Measurements from ENCODE around the gene SUFU.

The SUFU gene

DNA sequence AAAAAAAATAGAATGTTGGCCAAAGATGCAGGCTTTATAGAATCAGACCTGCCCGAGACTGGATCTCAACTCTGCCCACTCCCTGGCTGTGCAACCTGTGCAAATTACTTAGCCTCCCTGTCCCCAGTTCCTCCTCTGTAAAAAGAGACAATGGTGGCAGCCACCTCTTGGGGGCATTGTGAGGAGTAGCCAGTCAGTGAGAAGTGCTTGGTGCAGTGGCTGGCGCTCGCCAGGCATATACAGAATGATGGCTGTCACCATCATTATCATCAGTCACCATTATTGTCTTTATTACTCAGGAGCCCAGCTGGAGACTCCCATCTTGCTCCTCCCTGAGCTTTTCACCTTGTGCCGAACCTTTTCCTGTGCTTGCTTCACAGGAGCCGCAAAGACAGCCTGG, 111.1 kb downstream of the SUFU start:
- Mint-ChIP-seq H3K27me3 (no peaks in the 10 kb centered on the region), H3K4me1 (no peaks in the 10 kb centered on the region), H3K9me3 (no peaks in the 10 kb centered on the region), H3K36me3 (ENCODE audit: insufficient read depth) (peaks cover 10% of the 10 kb centered on the region), H3K27ac (ENCODE audit: low read depth) (no peak overlapping the region), H3K4me3 (no peak overlapping the region)
- no peak for DNase-seq (ENCODE audit: low spot score in 2 of 2)
- no peak for ATAC-seq (replicated peaks; ENCODE audit: extremely low read depth, poor library complexity, severe bottlenecking)

- Mint-ChIP-seq H3K27me3 (no peaks in the 10 kb centered on the region), H3K4me1 (no peaks in the 10 kb centered on the region), H3K9me3 (no peaks in the 10 kb centered on the region), H3K4me3 (no peak overlapping the region), H3K27ac (ENCODE audit: low read depth) (no peak overlapping the region), H3K36me3 (ENCODE audit: insufficient read depth) (peaks cover 10% of the 10 kb centered on the region)
- DNase-seq (ENCODE audit: low spot score in 2 of 2) (no peak), ATAC-seq (replicated peaks; ENCODE audit: extremely low read depth, poor library complexity, severe bottlenecking) (no peak)
These were observed 111.6 kb downstream of the SUFU start for GRCh38 chr10:102615361-102615760.

- ATAC-seq (replicated peaks; ENCODE audit: extremely low read depth, poor library complexity, severe bottlenecking) (no peak), DNase-seq (ENCODE audit: low spot score in 2 of 2) (no peak)
These were observed 112.4 kb downstream of the SUFU start for GRCh38 chr10:102616066-102616770.

GRCh38 chr10:102617041-102617440, 113.3 kb downstream of the SUFU start:
- Mint-ChIP-seq H3K27me3 (no peaks in the 10 kb centered on the region), H3K4me3 (no peak overlapping the region), H3K9me3 (no peaks in the 10 kb centered on the region), H3K36me3 (ENCODE audit: insufficient read depth) (peaks cover 13% of the 10 kb centered on the region), H3K4me1 (no peaks in the 10 kb centered on the region), H3K27ac (ENCODE audit: low read depth) (no peak overlapping the region)
- DNase-seq (ENCODE audit: low spot score in 2 of 2) (no peak), ATAC-seq (replicated peaks; ENCODE audit: extremely low read depth, poor library complexity, severe bottlenecking) (no peak)

More at GRCh38 chr10:102616066-102616770, 112.4 kb downstream of the SUFU start:
- no peak overlapping the region for H3K4me3 Mint-ChIP-seq
- no peak overlapping the region for H3K27ac Mint-ChIP-seq (ENCODE audit: low read depth)
- H3K36me3 Mint-ChIP-seq (ENCODE audit: insufficient read depth) = peaks cover 13% of the 10 kb centered on the region
- no peaks in the 10 kb centered on the region for H3K9me3 Mint-ChIP-seq
- H3K27me3 Mint-ChIP-seq = no peaks in the 10 kb centered on the region
- no peaks in the 10 kb centered on the region for H3K4me1 Mint-ChIP-seq

GRCh38 chr10:102617816-102618215, 114.0 kb downstream of the SUFU start:
- Mint-ChIP-seq H3K9me3 (no peaks in the 10 kb centered on the region), H3K27me3 (no peaks in the 10 kb centered on the region), H3K27ac (ENCODE audit: low read depth) (no peak overlapping the region), H3K36me3 (ENCODE audit: insufficient read depth) (peaks cover 13% of the 10 kb centered on the region), H3K4me1 (no peaks in the 10 kb centered on the region), H3K4me3 (no peak overlapping the region)
- no peak for ATAC-seq (replicated peaks; ENCODE audit: extremely low read depth, poor library complexity, severe bottlenecking)
- no peak for DNase-seq (ENCODE audit: low spot score in 2 of 2)

GRCh38 chr10:102619281-102619981, 115.7 kb downstream of the SUFU start:
- H3K27ac Mint-ChIP-seq (ENCODE audit: low read depth) = no peak overlapping the region
- H3K9me3 Mint-ChIP-seq = no peaks in the 10 kb centered on the region
- no peak for ATAC-seq (replicated peaks; ENCODE audit: extremely low read depth, poor library complexity, severe bottlenecking)
- no peaks in the 10 kb centered on the region for H3K4me1 Mint-ChIP-seq
- DNase-seq (ENCODE audit: low spot score in 2 of 2) = no peak
- H3K4me3 Mint-ChIP-seq = no peak overlapping the region
- no peaks in the 10 kb centered on the region for H3K27me3 Mint-ChIP-seq
- H3K36me3 Mint-ChIP-seq (ENCODE audit: insufficient read depth) = peaks cover 10% of the 10 kb centered on the region

DNA sequence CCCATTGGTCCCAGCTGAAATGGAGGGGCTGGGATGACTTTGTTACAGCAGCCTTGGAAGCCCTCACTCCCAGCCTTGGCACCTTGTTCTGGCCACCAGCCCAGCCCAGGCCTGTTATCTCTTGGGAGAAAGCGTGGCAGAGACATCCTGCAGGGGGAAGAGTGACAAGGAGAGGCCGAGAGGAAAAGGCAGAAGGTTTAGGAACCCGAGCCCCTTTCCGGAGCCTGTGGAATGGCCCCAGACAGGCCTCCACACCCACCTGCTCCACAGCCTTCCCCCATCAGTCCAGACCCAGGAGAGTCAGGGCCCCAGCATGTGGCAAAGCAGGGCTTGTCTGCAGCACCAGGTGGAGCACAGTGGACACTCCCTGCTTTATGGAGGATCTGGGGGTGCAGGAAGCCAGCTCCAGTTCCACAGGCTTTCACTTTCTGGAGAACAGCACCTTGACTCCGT, 116.4 kb downstream of the SUFU start:
- Mint-ChIP-seq H3K9me3 (no peaks in the 10 kb centered on the region), H3K4me1 (no peaks in the 10 kb centered on the region), H3K27ac (ENCODE audit: low read depth) (no peak overlapping the region), H3K36me3 (ENCODE audit: insufficient read depth) (peaks cover 8% of the 10 kb centered on the region), H3K4me3 (no peak overlapping the region), H3K27me3 (no peaks in the 10 kb centered on the region)
- DNase-seq (ENCODE audit: low spot score in 2 of 2) (no peak), ATAC-seq (replicated peaks; ENCODE audit: extremely low read depth, poor library complexity, severe bottlenecking) (no peak)

GRCh38 chr10:102620591-102621442, 117.0 kb downstream of the SUFU start:
- no peak overlapping the region for H3K27ac Mint-ChIP-seq (ENCODE audit: low read depth)

DNA sequence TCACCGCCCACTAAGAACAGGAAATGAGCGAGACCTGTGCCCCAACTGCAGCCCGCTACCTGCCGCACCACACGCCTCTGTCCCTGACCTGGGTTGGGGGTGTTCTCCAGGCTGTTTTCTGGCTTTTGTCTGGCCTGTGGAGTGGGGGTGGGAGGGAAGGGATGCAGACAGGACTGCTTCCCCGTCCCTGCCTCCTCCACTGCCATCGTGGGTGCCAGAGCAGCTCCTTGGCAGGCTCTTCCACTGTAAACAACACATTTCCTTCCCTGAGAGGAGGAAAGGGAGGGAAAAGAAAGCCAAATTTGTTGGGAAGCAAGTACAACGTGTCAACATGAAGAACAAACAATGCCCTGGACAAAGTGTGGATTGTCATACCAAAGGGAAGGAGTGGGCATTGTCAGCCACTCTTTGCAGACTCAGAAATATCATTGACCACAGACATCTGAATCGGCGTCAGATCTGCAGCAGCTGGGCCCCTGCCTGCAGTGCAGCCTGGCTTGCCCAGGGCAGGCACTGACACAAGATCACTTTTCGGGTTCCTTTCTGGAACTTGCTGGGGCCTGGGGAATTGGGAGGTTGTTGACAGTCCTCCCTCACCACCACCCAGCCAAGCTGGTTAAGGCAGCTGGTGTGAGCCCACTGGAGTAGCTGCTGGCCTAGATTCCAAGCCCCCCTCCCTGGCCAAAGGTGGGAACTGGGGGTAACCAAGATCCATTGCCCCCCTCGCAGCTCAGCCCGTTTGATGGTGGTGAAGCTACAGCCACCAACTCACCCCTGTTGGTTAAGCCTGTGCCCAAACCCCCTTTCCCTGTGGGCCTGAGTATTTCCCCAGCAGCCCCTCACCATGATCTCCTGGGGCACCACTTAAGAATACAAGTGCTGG, 117.9 kb downstream of the SUFU start:
- H3K4me1 Mint-ChIP-seq = no peaks in the 10 kb centered on the region
- H3K36me3 Mint-ChIP-seq (ENCODE audit: insufficient read depth) = peaks cover 7% of the 10 kb centered on the region
- H3K9me3 Mint-ChIP-seq = no peaks in the 10 kb centered on the region
- DNase-seq (ENCODE audit: low spot score in 2 of 2) (no peak), ATAC-seq (replicated peaks; ENCODE audit: extremely low read depth, poor library complexity, severe bottlenecking) (no peak)
- no peak overlapping the region for H3K4me3 Mint-ChIP-seq
- H3K27me3 Mint-ChIP-seq = no peaks in the 10 kb centered on the region
- H3K27ac Mint-ChIP-seq (ENCODE audit: low read depth) = no peak overlapping the region

More at GRCh38 chr10:102620591-102621442, 117.0 kb downstream of the SUFU start:
- no peaks in the 10 kb centered on the region for H3K27me3 Mint-ChIP-seq
- no peaks in the 10 kb centered on the region for H3K9me3 Mint-ChIP-seq
- ATAC-seq (replicated peaks; ENCODE audit: extremely low read depth, poor library complexity, severe bottlenecking) = no peak
- H3K36me3 Mint-ChIP-seq (ENCODE audit: insufficient read depth) = peaks cover 7% of the 10 kb centered on the region
- no peak for DNase-seq (ENCODE audit: low spot score in 2 of 2)
- H3K4me1 Mint-ChIP-seq = no peaks in the 10 kb centered on the region
- H3K4me3 Mint-ChIP-seq = no peak overlapping the region

DNA sequence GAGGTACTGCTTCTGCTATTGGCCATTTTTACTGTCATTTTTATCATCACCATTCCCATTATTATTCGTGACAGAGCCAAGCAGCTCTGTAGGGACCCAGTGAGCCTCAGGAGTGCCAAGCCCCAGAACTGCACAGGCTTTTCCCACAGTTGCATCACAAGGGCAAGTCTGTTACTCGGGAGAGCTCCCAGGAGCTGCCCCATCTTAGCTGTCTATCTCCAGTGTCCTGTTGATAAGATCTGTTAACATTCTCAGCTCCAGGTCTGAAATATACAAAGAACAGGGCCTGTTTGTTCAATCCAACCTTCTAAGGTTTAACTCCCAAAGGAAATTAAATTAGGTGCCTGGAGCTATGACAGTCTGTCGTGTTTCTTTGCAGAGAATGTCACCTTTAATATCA, 120.3 kb downstream of the SUFU start:
- H3K36me3 Mint-ChIP-seq (ENCODE audit: insufficient read depth) = peaks cover 4% of the 10 kb centered on the region
- no peak overlapping the region for H3K4me3 Mint-ChIP-seq
- no peaks in the 10 kb centered on the region for H3K27me3 Mint-ChIP-seq
- DNase-seq (ENCODE audit: low spot score in 2 of 2) (no peak), ATAC-seq (replicated peaks; ENCODE audit: extremely low read depth, poor library complexity, severe bottlenecking) (no peak)
- H3K4me1 Mint-ChIP-seq = no peaks in the 10 kb centered on the region
- H3K27ac Mint-ChIP-seq (ENCODE audit: low read depth) = no peak overlapping the region
- no peaks in the 10 kb centered on the region for H3K9me3 Mint-ChIP-seq

- no peaks in the 10 kb centered on the region for H3K4me1 Mint-ChIP-seq
- H3K27me3 Mint-ChIP-seq = no peaks in the 10 kb centered on the region
- H3K9me3 Mint-ChIP-seq = no peaks in the 10 kb centered on the region
- H3K27ac Mint-ChIP-seq (ENCODE audit: low read depth) = no peak overlapping the region
- no peak for DNase-seq (ENCODE audit: low spot score in 2 of 2)
- peaks cover 6% of the 10 kb centered on the region for H3K36me3 Mint-ChIP-seq (ENCODE audit: insufficient read depth)
- ATAC-seq (replicated peaks; ENCODE audit: extremely low read depth, poor library complexity, severe bottlenecking) = no peak
- no peak overlapping the region for H3K4me3 Mint-ChIP-seq
These were observed 121.2 kb downstream of the SUFU start for GRCh38 chr10:102624751-102625645.

Data from central memory CD8-positive, alpha-beta T cell (primary cell).